ENCODE results near the gene TGFA.
"Not testable (repeated sequence)": the region's sequence is repeated elsewhere in the genome, so short reads cannot be mapped to it uniquely, and the experiment has no call there.

Gene TGFA

DNA sequence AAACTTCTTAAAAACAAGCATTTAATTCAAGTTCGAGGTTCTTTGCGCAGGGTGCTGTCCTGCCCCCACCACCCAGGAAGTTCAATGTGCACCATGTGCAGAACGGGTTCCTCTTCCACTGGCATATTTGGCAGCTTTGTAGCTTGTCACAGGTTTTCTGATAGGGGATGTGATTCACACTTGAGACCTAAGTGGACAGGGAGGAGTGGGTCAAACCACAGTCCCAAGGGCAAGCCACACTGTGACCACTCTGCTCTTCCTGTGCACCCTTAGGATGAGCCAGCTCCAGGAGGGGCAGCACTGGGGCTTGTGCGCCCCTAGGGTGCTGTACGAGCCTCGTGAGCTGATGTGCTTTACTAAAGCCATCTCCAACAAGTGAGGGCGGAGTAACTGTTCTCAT is 82.5 kb downstream of the TGFA start:
- H3K27ac ChIP-seq: no peak overlapping the region
- TF ChIP-seq, protein P1, sequence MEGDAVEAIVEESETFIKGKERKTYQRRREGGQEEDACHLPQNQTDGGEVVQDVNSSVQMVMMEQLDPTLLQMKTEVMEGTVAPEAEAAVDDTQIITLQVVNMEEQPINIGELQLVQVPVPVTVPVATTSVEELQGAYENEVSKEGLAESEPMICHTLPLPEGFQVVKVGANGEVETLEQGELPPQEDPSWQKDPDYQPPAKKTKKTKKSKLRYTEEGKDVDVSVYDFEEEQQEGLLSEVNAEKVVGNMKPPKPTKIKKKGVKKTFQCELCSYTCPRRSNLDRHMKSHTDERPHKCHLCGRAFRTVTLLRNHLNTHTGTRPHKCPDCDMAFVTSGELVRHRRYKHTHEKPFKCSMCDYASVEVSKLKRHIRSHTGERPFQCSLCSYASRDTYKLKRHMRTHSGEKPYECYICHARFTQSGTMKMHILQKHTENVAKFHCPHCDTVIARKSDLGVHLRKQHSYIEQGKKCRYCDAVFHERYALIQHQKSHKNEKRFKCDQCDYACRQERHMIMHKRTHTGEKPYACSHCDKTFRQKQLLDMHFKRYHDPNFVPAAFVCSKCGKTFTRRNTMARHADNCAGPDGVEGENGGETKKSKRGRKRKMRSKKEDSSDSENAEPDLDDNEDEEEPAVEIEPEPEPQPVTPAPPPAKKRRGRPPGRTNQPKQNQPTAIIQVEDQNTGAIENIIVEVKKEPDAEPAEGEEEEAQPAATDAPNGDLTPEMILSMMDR (IDR thresholded peaks at IDR 0.05): no peak
- TF ChIP-seq ZFX (IDR thresholded peaks at IDR 0.05; ENCODE audit: borderline replicate concordance): no peak

DNA sequence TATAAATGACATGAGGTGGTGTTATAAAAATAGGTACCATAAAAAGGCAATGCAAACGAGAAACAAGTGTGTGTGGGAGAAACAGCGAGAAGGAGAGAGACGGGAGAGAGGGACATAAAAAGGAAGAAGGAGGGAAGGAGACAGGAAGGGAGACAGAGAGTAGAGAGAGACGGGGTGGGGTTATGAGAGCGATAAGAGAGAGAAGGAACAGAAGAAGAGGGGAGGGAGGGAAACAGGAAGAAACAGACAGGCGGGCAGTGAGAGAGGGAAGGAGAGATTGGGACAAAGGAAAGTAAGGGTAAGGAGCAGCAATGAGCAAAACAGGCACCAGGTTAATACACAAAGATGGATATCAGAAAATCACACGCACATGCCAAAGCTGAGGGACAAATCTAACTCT is 83.7 kb downstream of the TGFA start:
- no peak overlapping the region for H3K27ac ChIP-seq

DNA sequence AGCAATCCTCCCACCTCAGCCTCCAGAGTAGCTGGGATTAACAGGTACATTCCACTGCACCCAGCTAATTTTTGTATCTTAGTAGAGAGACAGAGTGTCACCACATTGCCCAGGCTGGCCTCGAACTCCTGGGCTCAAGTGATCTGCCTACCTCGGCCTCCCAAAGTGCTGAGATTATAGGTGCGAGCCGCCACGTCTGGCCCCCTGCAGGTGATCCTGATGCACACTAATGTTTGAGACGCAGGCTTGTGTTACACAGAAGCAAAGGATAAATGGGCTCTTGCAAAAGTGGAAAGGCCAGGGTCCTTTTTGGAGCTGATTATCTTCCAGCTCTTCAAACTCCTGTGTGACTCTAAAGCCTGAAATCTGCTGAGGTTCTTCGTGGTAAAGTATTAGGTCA is 84.2 kb downstream of the TGFA start:
- TF ChIP-seq ZFX (IDR thresholded peaks at IDR 0.05; ENCODE audit: borderline replicate concordance): no peak
- TF ChIP-seq, protein P1 (IDR thresholded peaks at IDR 0.05): peak; percentile 9; the same call in 1 of the 2 replicates
- H3K27ac ChIP-seq: no peak overlapping the region

More for the DNA sequence above, 83.7 kb downstream of the TGFA start:
- TF ChIP-seq, protein P1 (IDR thresholded peaks at IDR 0.05): no peak
- no peak for TF ChIP-seq ZFX (IDR thresholded peaks at IDR 0.05; ENCODE audit: borderline replicate concordance)

DNA sequence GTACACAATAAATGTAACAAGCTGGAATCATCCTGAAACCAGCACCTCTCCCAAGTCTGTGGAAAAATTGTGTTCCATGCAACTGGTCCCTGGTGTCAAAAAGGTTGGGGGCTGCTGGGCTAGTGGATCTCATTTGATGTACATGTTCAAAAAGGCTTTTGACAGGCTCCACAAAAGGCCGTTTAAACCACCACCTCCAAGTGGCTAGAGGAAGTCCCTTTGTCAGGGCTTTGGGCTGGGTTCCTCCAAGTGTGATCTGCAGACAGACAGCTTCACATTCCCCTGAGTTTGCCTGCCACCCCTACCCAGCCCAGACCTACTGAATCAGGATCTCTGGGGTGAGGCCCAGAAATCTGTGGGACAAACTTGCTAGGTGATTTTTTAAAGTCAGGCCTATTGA is 84.7 kb downstream of the TGFA start:
- H3K27ac ChIP-seq: no peak overlapping the region
- TF ChIP-seq, protein P1 (IDR thresholded peaks at IDR 0.05): no peak
- no peak for TF ChIP-seq ZFX (IDR thresholded peaks at IDR 0.05; ENCODE audit: borderline replicate concordance)

DNA sequence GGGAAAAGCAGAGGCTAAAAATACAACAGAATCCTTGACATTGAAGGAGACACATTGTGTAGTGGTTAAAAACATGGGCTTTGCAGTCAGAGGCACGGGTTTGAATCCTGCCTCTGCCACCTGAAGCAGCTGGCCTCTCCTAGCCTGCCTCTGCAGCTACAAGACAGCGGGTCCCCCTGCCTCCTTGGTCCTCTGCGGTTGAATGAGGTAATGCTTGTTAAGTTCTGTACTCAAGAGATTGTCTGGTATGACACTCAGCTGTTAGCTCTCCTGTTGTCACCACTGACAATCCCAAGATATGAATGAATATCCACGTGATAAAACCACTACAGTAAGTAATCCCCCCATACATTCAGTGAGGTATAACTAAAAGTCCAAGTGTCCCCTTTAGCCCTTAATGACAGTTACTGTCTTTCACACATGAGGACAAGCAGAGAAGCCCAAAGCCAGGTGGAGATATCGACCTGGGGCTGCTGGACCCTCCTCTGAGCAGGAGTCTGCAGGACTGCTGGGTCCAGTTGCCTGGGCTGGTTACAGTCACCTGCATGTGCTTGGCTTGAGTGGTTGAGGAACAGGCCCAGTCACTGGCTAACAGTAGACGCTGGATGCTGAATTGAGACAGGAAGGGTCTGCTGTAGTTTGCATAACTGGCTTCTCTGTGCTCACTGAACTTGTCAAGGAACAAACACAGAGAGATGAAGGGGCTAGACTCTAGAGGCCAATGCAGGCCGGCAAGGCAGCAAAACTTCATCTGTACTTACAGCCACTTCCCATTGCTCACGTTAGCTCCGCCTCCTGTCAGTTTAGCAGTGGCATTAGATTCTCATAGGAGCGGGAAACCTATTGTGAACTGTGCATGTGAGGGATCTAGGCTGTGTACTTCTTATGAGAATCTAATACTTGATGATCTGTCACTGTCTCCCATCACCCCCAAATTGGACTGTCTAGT is 85.5 kb downstream of the TGFA start:
- TF ChIP-seq ZFX (IDR thresholded peaks at IDR 0.05; ENCODE audit: borderline replicate concordance): no peak
- TF ChIP-seq, protein P1 (IDR thresholded peaks at IDR 0.05): no peak

DNA sequence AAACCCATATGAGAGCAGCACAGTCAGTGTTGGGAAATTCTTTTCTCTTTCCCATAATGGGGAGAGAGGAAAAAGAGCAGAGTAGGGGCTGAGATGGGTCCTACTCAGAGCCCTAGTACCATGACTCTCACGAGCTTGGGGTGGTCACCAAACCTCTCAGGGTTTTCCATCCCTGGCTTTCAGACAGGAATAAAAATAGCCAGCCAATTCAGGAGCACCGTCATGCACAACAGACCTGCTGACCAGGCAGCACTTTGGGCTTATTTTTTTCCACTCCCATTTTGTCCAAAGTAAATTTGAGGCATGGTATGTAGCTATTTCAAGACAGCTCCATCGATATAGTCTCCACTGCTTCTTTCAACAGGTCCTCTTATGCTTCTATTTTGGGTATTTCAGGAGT is 86.4 kb downstream of the TGFA start:
- TF ChIP-seq, protein P1 (IDR thresholded peaks at IDR 0.05): no peak
- H3K27ac ChIP-seq: no peak overlapping the region

More for the DNA sequence above, 85.5 kb downstream of the TGFA start:
- H3K27ac ChIP-seq: no peak overlapping the region

DNA sequence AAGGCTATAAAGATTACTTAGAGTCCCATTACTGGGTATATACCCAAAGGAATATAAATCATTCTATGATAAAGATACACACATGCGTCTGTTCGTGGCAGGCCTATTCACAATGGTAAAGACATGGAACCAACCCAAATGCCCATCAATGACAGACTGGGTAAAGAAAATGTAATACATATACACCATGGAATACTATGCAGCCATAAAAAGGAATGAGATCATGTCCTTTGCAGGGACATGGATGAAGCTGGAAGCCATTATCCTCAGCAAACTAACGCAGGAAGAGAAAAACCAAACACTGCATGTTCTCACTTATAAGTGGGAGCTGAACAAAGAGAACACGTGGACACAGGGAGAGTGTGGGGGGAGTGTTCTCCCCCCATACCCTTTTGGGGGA is 87.0 kb downstream of the TGFA start:
- H3K27ac ChIP-seq: not testable (repeated sequence)
